HEK293 (cell line): Measurements from ENCODE around the gene JPH4.

Experiments used
- CTCF ChIA-PET: fragments of 350-600 bp; formaldehyde crosslinking; extraction: SDS; loops from one replicate; lab custom pipeline; 2021; ENCODE audit warnings: antibody characterized with exemption; lab: Yijun Ruan, JAX
- POLR2A ChIA-PET: fragments of 300-600 bp; formaldehyde crosslinking; extraction: SDS; loops from one replicate; lab custom pipeline; 2020; ENCODE audit warnings: antibody characterized with exemption, inconsistent platforms; lab: Yijun Ruan, JAX
- H3K27ac ChIP-seq: fragments of 200-500 bp; sonication (Bioruptor generic); 2 replicates; pipeline ENCODE4 v1.5.1; 2014; ENCODE audit warnings: low read depth, low read length, control low read depth, inconsistent platforms; ENCODE audit errors: extremely low read depth
- H3K36me3 ChIP-seq, 2 experiments: fragments of 200-500 bp in 1 of 2; sonication (Bioruptor generic) in 1 of 2; 1 replicate in 1 of 2; 2 replicates in 1 of 2; pipeline ENCODE4 v1.5.1; 2014 to 2017; ENCODE audit warnings: inconsistent platforms in 2 of 2, low read length in 2 of 2; ENCODE audit not compliant: control insufficient read depth in 2 of 2, insufficient read depth in 1 of 2
- H3K4me1 ChIP-seq: fragments of 200-500 bp; sonication (Bioruptor generic); 2 replicates; pipeline ENCODE4 v1.5.1; 2014; ENCODE audit warnings: mild to moderate bottlenecking, low read length, inconsistent platforms; ENCODE audit not compliant: control insufficient read depth, insufficient read depth
- H3K4me3 ChIP-seq: 2 replicates; pipeline ENCODE4 v1.5.1; 2011; ENCODE audit warnings: low read depth, mild to moderate bottlenecking, control low read depth, low read length, moderate library complexity
- H3K9me3 ChIP-seq: fragments of 200-500 bp; sonication (Bioruptor generic); 2 replicates; pipeline ENCODE4 v1.5.1; 2014; ENCODE audit warnings: low read depth, low read length, inconsistent platforms; ENCODE audit not compliant: control insufficient read depth, insufficient read depth
- GLI4 ChIP-seq: fragments of 450-650 bp; formaldehyde crosslinking; IDR thresholded peaks from 2 replicates; pipeline ENCODE4 v1.5.1; 2016; ENCODE audit warnings: missing biosample characterization, missing genetic modification characterization
- KLF10 ChIP-seq: fragments of 450-650 bp; IDR thresholded peaks from 2 replicates; pipeline ENCODE4 v1.5.1; 2018; ENCODE audit warnings: missing biosample characterization, mild to moderate bottlenecking, missing genetic modification characterization
- KLF9 ChIP-seq: fragments of 450-650 bp; formaldehyde crosslinking; IDR thresholded peaks from 2 replicates; pipeline ENCODE4 v1.5.1; 2016; ENCODE audit warnings: missing biosample characterization, missing genetic modification characterization, low read depth
- PRDM4 ChIP-seq: fragments of 450-650 bp; formaldehyde crosslinking; IDR thresholded peaks from 2 replicates; pipeline ENCODE4 v1.5.1; 2017; ENCODE audit warnings: missing biosample characterization, missing genetic modification characterization
- SP2 ChIP-seq: fragments of 450-650 bp; formaldehyde crosslinking; IDR thresholded peaks from 2 replicates; pipeline ENCODE4 v1.5.1; 2016; ENCODE audit warnings: missing biosample characterization, missing genetic modification characterization
- ZBTB17 ChIP-seq: fragments of 450-650 bp; formaldehyde crosslinking; IDR thresholded peaks from 2 replicates; pipeline ENCODE4 v1.5.1; 2016; ENCODE audit warnings: missing biosample characterization, missing genetic modification characterization
- ZBTB20 ChIP-seq: fragments of 450-650 bp; formaldehyde crosslinking; IDR thresholded peaks from 2 replicates; pipeline ENCODE4 v1.5.1; 2016; ENCODE audit warnings: missing biosample characterization, missing genetic modification characterization
- ZBTB21 ChIP-seq: fragments of 450-650 bp; formaldehyde crosslinking; IDR thresholded peaks from 2 replicates; pipeline ENCODE4 v1.5.1; 2017; ENCODE audit warnings: missing biosample characterization, missing genetic modification characterization
- ZBTB44 ChIP-seq: fragments of 450-650 bp; IDR thresholded peaks from 2 replicates; pipeline ENCODE4 v1.5.1; 2018; ENCODE audit warnings: missing biosample characterization, mild to moderate bottlenecking, missing genetic modification characterization
- ZBTB7A ChIP-seq: fragments of 450-650 bp; formaldehyde crosslinking; IDR thresholded peaks from 2 replicates; pipeline ENCODE4 v1.5.1; 2016; ENCODE audit warnings: low read depth, missing biosample characterization, missing genetic modification characterization
- ZIC2 ChIP-seq: fragments of 450-650 bp; formaldehyde crosslinking; IDR thresholded peaks from 2 replicates; pipeline ENCODE4 v1.5.1; 2016; ENCODE audit warnings: missing biosample characterization, missing genetic modification characterization
- ZNF10 ChIP-seq: fragments of 450-650 bp; formaldehyde crosslinking; IDR thresholded peaks from 2 replicates; pipeline ENCODE4 v1.5.1; 2017; ENCODE audit warnings: missing biosample characterization, missing genetic modification characterization
- ZNF121 ChIP-seq: fragments of 450-650 bp; formaldehyde crosslinking; IDR thresholded peaks from 2 replicates; pipeline ENCODE4 v1.5.1; 2016; ENCODE audit warnings: missing biosample characterization, missing genetic modification characterization
- ZNF169 ChIP-seq: fragments of 450-650 bp; formaldehyde crosslinking; IDR thresholded peaks from 2 replicates; pipeline ENCODE4 v1.5.1; 2016; ENCODE audit warnings: missing biosample characterization, missing genetic modification characterization
- ZNF175 ChIP-seq: fragments of 450-650 bp; formaldehyde crosslinking; IDR thresholded peaks from 2 replicates; pipeline ENCODE4 v1.5.1; 2016; ENCODE audit warnings: missing biosample characterization, missing genetic modification characterization
- ZNF362 ChIP-seq: fragments of 450-650 bp; formaldehyde crosslinking; IDR thresholded peaks from 2 replicates; pipeline ENCODE4 v1.5.1; 2016; ENCODE audit warnings: missing biosample characterization, missing genetic modification characterization
- ZNF48 ChIP-seq: fragments of 450-650 bp; formaldehyde crosslinking; IDR thresholded peaks from 2 replicates; pipeline ENCODE4 v1.5.1; 2016; ENCODE audit warnings: missing biosample characterization, missing genetic modification characterization
- ZNF837 ChIP-seq: fragments of 450-650 bp; formaldehyde crosslinking; IDR thresholded peaks from 2 replicates; pipeline ENCODE4 v1.5.1; 2016; ENCODE audit warnings: missing biosample characterization, missing genetic modification characterization
- TF ChIP-seq, protein P1 (sequence below): fragments of 450-650 bp; formaldehyde crosslinking; IDR thresholded peaks from 2 replicates; pipeline ENCODE4 v1.5.1; 2016; ENCODE audit warnings: missing biosample characterization, missing genetic modification characterization, low read depth
- TF ChIP-seq, protein P2 (sequence below): fragments of 450-650 bp; formaldehyde crosslinking; conservative IDR thresholded peaks from 2 replicates; pipeline ENCODE4 v1.5.1; 2016; ENCODE audit warnings: low read depth, missing biosample characterization, missing genetic modification characterization

The JPH4 gene

GRCh38 chr14:23566778-23567185 lies 11.8 kb downstream of the JPH4 start:
- Histone ChIP-seq H3K4me3 (peak overlapping the region; percentile 80), H3K4me1 (peaks cover 13% of the 10 kb centered on the region), H3K9me3 (no peaks in the 10 kb centered on the region), H3K36me3 (peaks cover 7 to 44% of the 10 kb centered on the region in 2 experiments; a peak in 2 of 3 replicates), H3K27ac (peak overlapping the region; percentile 70; the same call in 1 of the 2 replicates)
- CTCF ChIA-PET = interaction anchor here (0.7 to 1.4 kb wide), 5 partner anchors 7 to 509 kb away, joined by 3 to 4 read pairs (median 3); no protein-coding TSS in a partner anchor
- TF ChIP-seq KLF10 = no peak
- TF ChIP-seq ZNF10 (tag by site-specific recombination) = no peak
- peak; percentile 28; the same call in 1 of the 2 replicates for TF ChIP-seq SP2 (tag by site-specific recombination)
- TF ChIP-seq KLF9 = peak; percentile 34
- POLR2A ChIA-PET = interaction anchor here (1.0 to 2.2 kb wide), 4 partner anchors 11 to 246 kb away, joined by 3 to 7 read pairs (median 4); partner anchors contain the start of genes JPH4 and PABPN1

DNA sequence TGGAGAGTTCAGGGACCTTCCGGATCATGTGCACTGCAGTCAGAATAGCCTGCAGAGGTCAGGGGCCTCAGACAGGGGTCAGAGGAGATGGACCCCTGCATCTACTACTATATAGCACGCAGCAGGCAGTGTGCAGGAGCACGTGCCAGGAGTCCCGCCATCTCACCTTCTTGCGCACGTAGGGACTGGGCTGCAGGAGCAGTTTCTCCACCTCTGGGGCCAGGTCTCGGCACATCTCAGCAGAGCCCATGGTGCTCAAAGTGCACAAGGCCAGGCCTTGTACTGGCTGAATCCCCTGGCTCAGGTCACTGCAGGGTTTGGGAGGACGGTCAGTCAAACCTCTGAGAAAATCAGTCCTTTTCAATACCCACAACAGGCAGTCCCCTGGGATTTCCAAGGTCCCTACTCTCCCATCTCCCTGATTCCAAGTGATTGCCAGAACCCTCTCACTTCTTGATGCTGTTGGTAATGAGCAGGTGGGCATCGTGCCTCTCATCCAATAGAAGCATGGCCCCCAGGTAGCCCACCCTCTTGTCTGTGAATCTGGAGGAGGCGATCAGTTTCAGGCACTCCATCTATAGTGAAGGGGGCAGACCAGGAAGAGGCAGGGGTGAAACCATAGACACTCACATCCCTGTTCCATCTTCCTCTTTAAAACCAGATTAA lies 12.3 kb downstream of the JPH4 start:
- TF ChIP-seq ZBTB7A (tag by site-specific recombination) (no peak), GLI4 (tag by site-specific recombination) (no peak), ZNF169 (tag by site-specific recombination) (no peak), ZIC2 (tag by site-specific recombination) (no peak), ZBTB20 (tag by site-specific recombination) (no peak), ZNF837 (no peak), ZNF175 (tag by site-specific recombination) (no peak), ZBTB21 (tag by site-specific recombination) (no peak), ZNF48 (tag by site-specific recombination) (no peak)
- Histone ChIP-seq H3K9me3 (no peaks in the 10 kb centered on the region), H3K27ac (no peak overlapping the region), H3K4me3 (no peak overlapping the region), H3K4me1 (peaks cover 13% of the 10 kb centered on the region), H3K36me3 (peaks cover 7 to 49% of the 10 kb centered on the region in 2 experiments; a peak in 2 of 3 replicates)
- CTCF ChIA-PET = no interaction called here
- POLR2A ChIA-PET = interaction anchor here (1.0 to 2.2 kb wide), 4 partner anchors 11 to 245 kb away, joined by 3 to 7 read pairs (median 4); partner anchors contain the start of genes JPH4 and PABPN1

GRCh38 chr14:23565626-23566025 lies 13.0 kb downstream of the JPH4 start:
- POLR2A ChIA-PET = interaction anchor here (2.2 kb wide), 1 partner anchor 10 kb away, joined by 7 read pairs; no protein-coding TSS in a partner anchor
- no peak for TF ChIP-seq ZBTB44 (tag by site-specific recombination)
- TF ChIP-seq, protein P1, sequence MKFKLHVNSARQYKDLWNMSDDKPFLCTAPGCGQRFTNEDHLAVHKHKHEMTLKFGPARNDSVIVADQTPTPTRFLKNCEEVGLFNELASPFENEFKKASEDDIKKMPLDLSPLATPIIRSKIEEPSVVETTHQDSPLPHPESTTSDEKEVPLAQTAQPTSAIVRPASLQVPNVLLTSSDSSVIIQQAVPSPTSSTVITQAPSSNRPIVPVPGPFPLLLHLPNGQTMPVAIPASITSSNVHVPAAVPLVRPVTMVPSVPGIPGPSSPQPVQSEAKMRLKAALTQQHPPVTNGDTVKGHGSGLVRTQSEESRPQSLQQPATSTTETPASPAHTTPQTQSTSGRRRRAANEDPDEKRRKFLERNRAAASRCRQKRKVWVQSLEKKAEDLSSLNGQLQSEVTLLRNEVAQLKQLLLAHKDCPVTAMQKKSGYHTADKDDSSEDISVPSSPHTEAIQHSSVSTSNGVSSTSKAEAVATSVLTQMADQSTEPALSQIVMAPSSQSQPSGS (tag by site-specific recombination) = no peak
- no peak for TF ChIP-seq ZNF121 (tag by site-specific recombination)
- TF ChIP-seq PRDM4 (tag by site-specific recombination) = no peak
- TF ChIP-seq, protein P2, sequence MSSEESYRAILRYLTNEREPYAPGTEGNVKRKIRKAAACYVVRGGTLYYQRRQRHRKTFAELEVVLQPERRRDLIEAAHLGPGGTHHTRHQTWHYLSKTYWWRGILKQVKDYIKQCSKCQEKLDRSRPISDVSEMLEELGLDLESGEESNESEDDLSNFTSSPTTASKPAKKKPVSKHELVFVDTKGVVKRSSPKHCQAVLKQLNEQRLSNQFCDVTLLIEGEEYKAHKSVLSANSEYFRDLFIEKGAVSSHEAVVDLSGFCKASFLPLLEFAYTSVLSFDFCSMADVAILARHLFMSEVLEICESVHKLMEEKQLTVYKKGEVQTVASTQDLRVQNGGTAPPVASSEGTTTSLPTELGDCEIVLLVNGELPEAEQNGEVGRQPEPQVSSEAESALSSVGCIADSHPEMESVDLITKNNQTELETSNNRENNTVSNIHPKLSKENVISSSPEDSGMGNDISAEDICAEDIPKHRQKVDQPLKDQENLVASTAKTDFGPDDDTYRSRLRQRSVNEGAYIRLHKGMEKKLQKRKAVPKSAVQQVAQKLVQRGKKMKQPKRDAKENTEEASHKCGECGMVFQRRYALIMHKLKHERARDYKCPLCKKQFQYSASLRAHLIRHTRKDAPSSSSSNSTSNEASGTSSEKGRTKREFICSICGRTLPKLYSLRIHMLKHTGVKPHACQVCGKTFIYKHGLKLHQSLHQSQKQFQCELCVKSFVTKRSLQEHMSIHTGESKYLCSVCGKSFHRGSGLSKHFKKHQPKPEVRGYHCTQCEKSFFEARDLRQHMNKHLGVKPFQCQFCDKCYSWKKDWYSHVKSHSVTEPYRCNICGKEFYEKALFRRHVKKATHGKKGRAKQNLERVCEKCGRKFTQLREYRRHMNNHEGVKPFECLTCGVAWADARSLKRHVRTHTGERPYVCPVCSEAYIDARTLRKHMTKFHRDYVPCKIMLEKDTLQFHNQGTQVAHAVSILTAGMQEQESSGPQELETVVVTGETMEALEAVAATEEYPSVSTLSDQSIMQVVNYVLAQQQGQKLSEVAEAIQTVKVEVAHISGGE (tag by site-specific recombination) = no peak
- no peak for TF ChIP-seq ZNF362 (tag by site-specific recombination)
- no peak for TF ChIP-seq ZBTB17 (tag by site-specific recombination)

More at GRCh38 chr14:23565626-23566025, 13.0 kb downstream of the JPH4 start:
- H3K36me3 ChIP-seq = peaks cover 11 to 55% of the 10 kb centered on the region in 2 experiments; a peak in 2 of 3 replicates
- H3K27ac ChIP-seq = no peak overlapping the region
- no peak overlapping the region for H3K4me3 ChIP-seq
- H3K4me1 ChIP-seq = peaks cover 13% of the 10 kb centered on the region
- CTCF ChIA-PET = no interaction called here
- H3K9me3 ChIP-seq = no peaks in the 10 kb centered on the region
